Measurements from ENCODE around the gene PARD3B. TPM values are rescaled to one million over a fixed set of nuclear protein-coding genes. Genes with fewer than 3 reads are reported as not detected.

The PARD3B gene
- total and polyA plus RNA-seq, 2 of the 4 experiments (the other 2 are of a cell fraction): 3.3 to 15.6 TPM

DNA sequence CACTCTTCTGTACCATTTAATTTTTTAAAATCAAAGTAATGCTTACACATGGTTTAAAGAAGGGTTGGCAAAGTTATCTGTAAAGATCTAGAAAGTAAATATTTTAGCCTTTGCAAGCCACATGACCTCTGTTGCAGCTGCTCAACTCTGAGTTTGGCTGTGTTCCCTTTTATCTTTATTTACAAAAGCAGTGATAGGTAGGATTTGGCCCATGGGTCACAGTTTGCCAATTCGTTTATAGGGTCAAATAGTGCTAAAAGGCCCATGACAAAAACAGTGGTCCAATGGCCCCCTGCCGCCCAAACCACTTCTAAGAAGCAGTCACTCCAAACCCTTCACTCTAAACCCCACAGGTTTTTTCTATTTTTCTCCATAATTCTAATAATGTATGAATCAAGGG is 124.8 kb downstream of the PARD3B start:
- no peaks in the 10 kb centered on the region for H3K36me3 ChIP-seq (ENCODE audit: control insufficient read depth, insufficient read depth, low read length)
- WGBS, 2 experiments (ENCODE audit: extremely low coverage in 2 of 2, insufficient read length in 1 of 2): no CpG with 5 or more reads among the region's 2 CpGs
- no peak overlapping the region for H2AFZ ChIP-seq (replicated peaks; ENCODE audit: low read length, poor library complexity)
- H3K4ac ChIP-seq (ENCODE audit: low read depth, low read length): no peak overlapping the region
- H3K23ac ChIP-seq (ENCODE audit: low read depth, low read length): no peak overlapping the region
- no peak overlapping the region for H2BK15ac ChIP-seq (ENCODE audit: low read depth, low read length)
- no peak overlapping the region for H4K8ac ChIP-seq (ENCODE audit: low read depth in 2 of 2, low read length in 2 of 2)
- H3K4me2 ChIP-seq (ENCODE audit: low read depth, low read length): no peak overlapping the region
- H3K9ac ChIP-seq (ENCODE audit: low read depth, low read length): no peak overlapping the region
- ChIA-PET POLR2A (ENCODE audit: unreplicated experiment) (no interaction called here), CTCF (interaction anchor here (1.1 kb wide), 1 partner anchor 22 kb away, joined by 3 read pairs; no protein-coding TSS in a partner anchor)
- dilution Hi-C loops (cut with HindIII; ENCODE audit: low sequenced_read_pairs, unreplicated experiment) (no loop called here), intact Hi-C loops (cut with micrococcal nuclease) (no loop called here), in situ Hi-C loops (cut with MboI; ENCODE audit: low sequenced_read_pairs) (no loop called here)
- no peak overlapping the region for H3K56ac ChIP-seq (ENCODE audit: extremely low read depth, insufficient read depth, low read length)
- no peaks in the 10 kb centered on the region for H3K27me3 ChIP-seq (ENCODE audit: control insufficient read depth, insufficient read depth, low read length)
- no peak overlapping the region for H3K4me3 ChIP-seq (ENCODE audit: insufficient read depth, low read depth, low read length)
- no TSS peak for BruUV-seq (replicated peaks)
- H3K18ac ChIP-seq (ENCODE audit: low read depth, low read length): no peak overlapping the region
- no peak overlapping the region for H3K14ac ChIP-seq (replicated peaks; ENCODE audit: low read depth, low read length)
- peaks cover 13% of the 10 kb centered on the region for H3K4me1 ChIP-seq (ENCODE audit: control insufficient read depth, insufficient read depth, low read length)
- no peak overlapping the region for H2AK9ac ChIP-seq (replicated peaks; ENCODE audit: low read depth, low read length, poor library complexity)
- TF ChIP-seq CHD1 (IDR thresholded peaks at IDR 0.05; ENCODE audit: low read depth, low read length): no peak
- TF ChIP-seq, protein P1, sequence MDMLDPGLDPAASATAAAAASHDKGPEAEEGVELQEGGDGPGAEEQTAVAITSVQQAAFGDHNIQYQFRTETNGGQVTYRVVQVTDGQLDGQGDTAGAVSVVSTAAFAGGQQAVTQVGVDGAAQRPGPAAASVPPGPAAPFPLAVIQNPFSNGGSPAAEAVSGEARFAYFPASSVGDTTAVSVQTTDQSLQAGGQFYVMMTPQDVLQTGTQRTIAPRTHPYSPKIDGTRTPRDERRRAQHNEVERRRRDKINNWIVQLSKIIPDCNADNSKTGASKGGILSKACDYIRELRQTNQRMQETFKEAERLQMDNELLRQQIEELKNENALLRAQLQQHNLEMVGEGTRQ (IDR thresholded peaks at IDR 0.05; ENCODE audit: low read depth, low read length): no peak
- no peak for TF ChIP-seq FOS (IDR thresholded peaks at IDR 0.05; ENCODE audit: low read depth, low read length)
- TF ChIP-seq MAFK (IDR thresholded peaks at IDR 0.05; ENCODE audit: low read depth, low read length): no peak
- TF ChIP-seq ELK1 (IDR thresholded peaks at IDR 0.05; ENCODE audit: borderline replicate concordance, low read depth, low read length): no peak
- TF ChIP-seq BHLHE40 (IDR thresholded peaks at IDR 0.05; ENCODE audit: low read depth, low read length): no peak
- no peak for TF ChIP-seq RCOR1 (IDR thresholded peaks at IDR 0.05; ENCODE audit: insufficient replicate concordance, low read length)
- TF ChIP-seq RAD21 (IDR thresholded peaks at IDR 0.05; ENCODE audit: low read length): no peak
- no peak for TF ChIP-seq RFX5 (IDR thresholded peaks at IDR 0.05; ENCODE audit: low read depth, low read length)
- no peak for TF ChIP-seq NFE2L2 (IDR thresholded peaks at IDR 0.05; ENCODE audit: low read depth, low read length)
- TF ChIP-seq MXI1 (IDR thresholded peaks at IDR 0.05; ENCODE audit: borderline replicate concordance, low read depth, low read length): no peak
- TF ChIP-seq, protein P2, sequence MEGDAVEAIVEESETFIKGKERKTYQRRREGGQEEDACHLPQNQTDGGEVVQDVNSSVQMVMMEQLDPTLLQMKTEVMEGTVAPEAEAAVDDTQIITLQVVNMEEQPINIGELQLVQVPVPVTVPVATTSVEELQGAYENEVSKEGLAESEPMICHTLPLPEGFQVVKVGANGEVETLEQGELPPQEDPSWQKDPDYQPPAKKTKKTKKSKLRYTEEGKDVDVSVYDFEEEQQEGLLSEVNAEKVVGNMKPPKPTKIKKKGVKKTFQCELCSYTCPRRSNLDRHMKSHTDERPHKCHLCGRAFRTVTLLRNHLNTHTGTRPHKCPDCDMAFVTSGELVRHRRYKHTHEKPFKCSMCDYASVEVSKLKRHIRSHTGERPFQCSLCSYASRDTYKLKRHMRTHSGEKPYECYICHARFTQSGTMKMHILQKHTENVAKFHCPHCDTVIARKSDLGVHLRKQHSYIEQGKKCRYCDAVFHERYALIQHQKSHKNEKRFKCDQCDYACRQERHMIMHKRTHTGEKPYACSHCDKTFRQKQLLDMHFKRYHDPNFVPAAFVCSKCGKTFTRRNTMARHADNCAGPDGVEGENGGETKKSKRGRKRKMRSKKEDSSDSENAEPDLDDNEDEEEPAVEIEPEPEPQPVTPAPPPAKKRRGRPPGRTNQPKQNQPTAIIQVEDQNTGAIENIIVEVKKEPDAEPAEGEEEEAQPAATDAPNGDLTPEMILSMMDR (conservative IDR thresholded peaks at IDR 0.05; ENCODE audit: low read depth, low read length): no peak
- TF ChIP-seq SMC3 (IDR thresholded peaks at IDR 0.05; ENCODE audit: low read depth, low read length): no peak
- TF ChIP-seq CEBPB (IDR thresholded peaks at IDR 0.05; ENCODE audit: low read depth, low read length): no peak
- TF ChIP-seq MAZ (IDR thresholded peaks at IDR 0.05; ENCODE audit: borderline replicate concordance, low read depth, low read length): no peak
- TF ChIP-seq POLR2A (IDR thresholded peaks at IDR 0.05; ENCODE audit: low read depth, low read length): no peak
- H3K9me1 ChIP-seq (ENCODE audit: insufficient read depth, low read length): peaks cover 3% of the 10 kb centered on the region; the same call in 1 of the 2 replicates
- H3K79me1 ChIP-seq (ENCODE audit: low read depth in 1 of 2, low read length in 2 of 2): peaks cover 19 to 53% of the 10 kb centered on the region in 2 experiments
- ATAC-seq (ENCODE audit: low read depth) (no peak), DNase-seq (peak; percentile 12)
- no peak overlapping the region for H4K91ac ChIP-seq (ENCODE audit: insufficient read depth, low read depth, low read length)
- no peak overlapping the region for H4K5ac ChIP-seq (ENCODE audit: low read depth, low read length)
- no peaks in the 10 kb centered on the region for H4K20me1 ChIP-seq (ENCODE audit: insufficient read depth, low read length)
- H2BK5ac ChIP-seq (ENCODE audit: low read depth, low read length, poor library complexity, severe bottlenecking): no peak overlapping the region
- H2AK5ac ChIP-seq (ENCODE audit: low read depth, low read length): no peak overlapping the region
- H2BK20ac ChIP-seq (ENCODE audit: low read depth, low read length): no peak overlapping the region
- H3K9me3 ChIP-seq (ENCODE audit: control insufficient read depth, insufficient read depth, low read length): no peaks in the 10 kb centered on the region
- H3K27ac ChIP-seq (ENCODE audit: insufficient read depth, low read length): no peak overlapping the region
- no peak overlapping the region for H2BK120ac ChIP-seq (ENCODE audit: low read depth, low read length)
